ENCODE results near the gene SEC14L3. TPM values are rescaled to one million over a fixed set of nuclear protein-coding genes. Genes with fewer than 3 reads are reported as not detected.

The SEC14L3 gene
- total RNA-seq, 1 experiment from 2014 or later: not detected

GRCh38 chr22:30445438-30446145 is 26.2 kb downstream of the SEC14L3 start:
- Mint-ChIP-seq H3K9me3 (ENCODE audit: low read depth, unreplicated experiment) (no peaks in the 10 kb centered on the region), H3K4me3 (ENCODE audit: low read depth, unreplicated experiment) (no peak overlapping the region), H3K4me1 (ENCODE audit: low read depth, unreplicated experiment) (peaks cover 28% of the 10 kb centered on the region), H3K27me3 (ENCODE audit: unreplicated experiment) (peaks cover 7% of the 10 kb centered on the region), H3K36me3 (ENCODE audit: insufficient read depth, unreplicated experiment) (no peaks in the 10 kb centered on the region), H3K27ac (ENCODE audit: unreplicated experiment) (peak overlapping the region; percentile 54)
- DNase-seq: no peak
- peak; percentile 3 for TF ChIP-seq CTCF (IDR thresholded peaks at IDR 0.05; ENCODE audit: unreplicated experiment)
- CTCF ChIA-PET: interaction anchor here (0.6 to 2.1 kb wide), 6 partner anchors 40 to 1276 kb away, joined by 3 to 13 read pairs (median 6); no protein-coding TSS in a partner anchor
- intact Hi-C loops (cut with micrococcal nuclease; ENCODE audit: unreplicated experiment): loop anchor here (1.0 to 5.0 kb wide), 3 partner anchors 40 to 312 kb away; no protein-coding TSS in a partner anchor
- no TSS peak for BruUV-seq (replicated peaks)

- no peaks in the 10 kb centered on the region for H3K9me3 Mint-ChIP-seq (ENCODE audit: low read depth, unreplicated experiment)
- peak; percentile 80 for DNase-seq
- H3K36me3 Mint-ChIP-seq (ENCODE audit: insufficient read depth, unreplicated experiment): no peaks in the 10 kb centered on the region
- no peaks in the 10 kb centered on the region for H3K27me3 Mint-ChIP-seq (ENCODE audit: unreplicated experiment)
- intact Hi-C loops (cut with micrococcal nuclease; ENCODE audit: unreplicated experiment): loop anchor here (1.0 to 5.0 kb wide), 3 partner anchors 40 to 312 kb away; no protein-coding TSS in a partner anchor
- H3K4me3 Mint-ChIP-seq (ENCODE audit: low read depth, unreplicated experiment): no peak overlapping the region
- peak overlapping the region; percentile 54 for H3K27ac Mint-ChIP-seq (ENCODE audit: unreplicated experiment)
- peak; percentile 95 for TF ChIP-seq CTCF (IDR thresholded peaks at IDR 0.05; ENCODE audit: unreplicated experiment)
- BruUV-seq (replicated peaks): no TSS peak
- CTCF ChIA-PET: interaction anchor here (0.5 to 2.1 kb wide), 8 partner anchors 41 to 310 kb away, joined by 3 to 13 read pairs (median 3); no protein-coding TSS in a partner anchor
- peaks cover 28% of the 10 kb centered on the region for H3K4me1 Mint-ChIP-seq (ENCODE audit: low read depth, unreplicated experiment)
Measured at GRCh38 chr22:30444632-30445437, 27.0 kb downstream of the SEC14L3 start.

GRCh38 chr22:30441088-30441487 is 30.7 kb downstream of the SEC14L3 start:
- CTCF ChIA-PET: no interaction called here
- Mint-ChIP-seq H3K27me3 (ENCODE audit: unreplicated experiment) (no peaks in the 10 kb centered on the region), H3K9me3 (ENCODE audit: low read depth, unreplicated experiment) (no peaks in the 10 kb centered on the region), H3K36me3 (ENCODE audit: insufficient read depth, unreplicated experiment) (no peaks in the 10 kb centered on the region), H3K4me3 (ENCODE audit: low read depth, unreplicated experiment) (no peak overlapping the region), H3K4me1 (ENCODE audit: low read depth, unreplicated experiment) (peaks cover 41% of the 10 kb centered on the region), H3K27ac (ENCODE audit: unreplicated experiment) (peak overlapping the region; percentile 46)
- no peak for DNase-seq
- no TSS peak for BruUV-seq (replicated peaks)
- intact Hi-C loops (cut with micrococcal nuclease; ENCODE audit: unreplicated experiment): no loop called here
- no peak for TF ChIP-seq CTCF (IDR thresholded peaks at IDR 0.05; ENCODE audit: unreplicated experiment)

- no TSS peak for BruUV-seq (replicated peaks)
- Mint-ChIP-seq H3K4me3 (ENCODE audit: low read depth, unreplicated experiment) (no peak overlapping the region), H3K9me3 (ENCODE audit: low read depth, unreplicated experiment) (peaks cover 3% of the 10 kb centered on the region), H3K4me1 (ENCODE audit: low read depth, unreplicated experiment) (peaks cover 41% of the 10 kb centered on the region), H3K36me3 (ENCODE audit: insufficient read depth, unreplicated experiment) (no peaks in the 10 kb centered on the region), H3K27ac (ENCODE audit: unreplicated experiment) (no peak overlapping the region), H3K27me3 (ENCODE audit: unreplicated experiment) (no peaks in the 10 kb centered on the region)
- DNase-seq: no peak
- TF ChIP-seq CTCF (IDR thresholded peaks at IDR 0.05; ENCODE audit: unreplicated experiment): no peak
- intact Hi-C loops (cut with micrococcal nuclease; ENCODE audit: unreplicated experiment): no loop called here
- CTCF ChIA-PET: no interaction called here
Measured at GRCh38 chr22:30439836-30440235, 32.0 kb downstream of the SEC14L3 start.
